ENCODE measurements around the gene TEX54. TPM values are rescaled to one million over a fixed set of nuclear protein-coding genes. Genes with fewer than 3 reads are reported as not detected.

Gene TEX54
- total and polyA plus RNA-seq, 2 of the 4 experiments (the other 2 are of a cell fraction): not detected

GRCh38 chr11:62856333-62856895 lies 23.8 kb upstream of the TEX54 start:
- H3K4me1 ChIP-seq (ENCODE audit: control insufficient read depth, insufficient read depth, low read length): peaks cover 2% of the 10 kb centered on the region; the same call in 1 of the 2 replicates
- H3K27ac ChIP-seq (ENCODE audit: insufficient read depth, low read length): peak overlapping the region; percentile 75
- peak overlapping the region; percentile 74 to 82 for H4K8ac ChIP-seq (ENCODE audit: low read depth in 2 of 2, low read length in 2 of 2)
- H3K56ac ChIP-seq (ENCODE audit: extremely low read depth, insufficient read depth, low read length): peak overlapping the region; percentile 83
- BruUV-seq (replicated peaks): TSS peak; percentile 91
- H4K5ac ChIP-seq (ENCODE audit: low read depth, low read length): peak overlapping the region; percentile 15
- peak overlapping the region; percentile 36; the same call in 1 of the 2 replicates for H3K18ac ChIP-seq (ENCODE audit: low read depth, low read length)
- no peak for DNase-seq
- no peaks in the 10 kb centered on the region for H3K9me3 ChIP-seq (ENCODE audit: control insufficient read depth, insufficient read depth, low read length)
- no peak overlapping the region for H2BK15ac ChIP-seq (ENCODE audit: low read depth, low read length)
- H3K9ac ChIP-seq (ENCODE audit: low read depth, low read length): peak overlapping the region; percentile 88
- peak overlapping the region; percentile 13; the same call in 1 of the 2 replicates for H2BK20ac ChIP-seq (ENCODE audit: low read depth, low read length)
- H3K27me3 ChIP-seq (ENCODE audit: control insufficient read depth, insufficient read depth, low read length): no peaks in the 10 kb centered on the region
- 0% methylated on average over 4 of the region's 20 CpGs; no CpG with 5 or more reads in 1 of the 2 experiments for WGBS, 2 experiments (ENCODE audit: extremely low coverage in 2 of 2, insufficient read length in 1 of 2)
- peak overlapping the region; percentile 90 for H2AK9ac ChIP-seq (replicated peaks; ENCODE audit: low read depth, low read length, poor library complexity)
- peaks cover 28% of the 10 kb centered on the region for H3K36me3 ChIP-seq (ENCODE audit: control insufficient read depth, insufficient read depth, low read length)
- peak overlapping the region; percentile 74 for H2BK120ac ChIP-seq (ENCODE audit: low read depth, low read length)
- peak overlapping the region; percentile 74 for H2BK5ac ChIP-seq (ENCODE audit: low read depth, low read length, poor library complexity, severe bottlenecking)
- peaks cover 20 to 49% of the 10 kb centered on the region in 2 experiments for H3K79me1 ChIP-seq (ENCODE audit: low read depth in 1 of 2, low read length in 2 of 2)
- ChIA-PET CTCF (interaction anchor here (0.5 to 1.9 kb wide), 3 partner anchors 25 to 461 kb away, joined by 3 to 6 read pairs (median 3); partner anchors contain the start of gene SLC3A2), POLR2A (ENCODE audit: unreplicated experiment) (interaction anchor here (0.6 to 2.5 kb wide), 3 partner anchors 15 to 129 kb away, joined by 4 to 14 read pairs (median 4); partner anchors contain the start of gene HNRNPUL2)
- peak overlapping the region; percentile 87 for H4K91ac ChIP-seq (ENCODE audit: insufficient read depth, low read depth, low read length)
- in situ Hi-C loops (cut with MboI; ENCODE audit: low sequenced_read_pairs) (loop anchor here (25.0 kb wide), 1 partner anchor 469 kb away; no protein-coding TSS in a partner anchor), intact Hi-C loops (cut with micrococcal nuclease) (no loop called here), dilution Hi-C loops (cut with HindIII; ENCODE audit: low sequenced_read_pairs, unreplicated experiment) (no loop called here)
- H2AK5ac ChIP-seq (ENCODE audit: low read depth, low read length): peak overlapping the region; percentile 62
- H2AFZ ChIP-seq (replicated peaks; ENCODE audit: low read length, poor library complexity): peak overlapping the region; percentile 94
- peak; percentile 3 for ATAC-seq (ENCODE audit: low read depth)
- H3K14ac ChIP-seq (replicated peaks; ENCODE audit: low read depth, low read length): peak overlapping the region; percentile 97
- H3K4me3 ChIP-seq (ENCODE audit: insufficient read depth, low read depth, low read length): peak overlapping the region; percentile 62
- H3K4ac ChIP-seq (ENCODE audit: low read depth, low read length): peak overlapping the region; percentile 91
- H3K23ac ChIP-seq (ENCODE audit: low read depth, low read length): peak overlapping the region; percentile 94
- peak overlapping the region; percentile 86 for H3K4me2 ChIP-seq (ENCODE audit: low read depth, low read length)
- H3K9me1 ChIP-seq (ENCODE audit: insufficient read depth, low read length): 0 out of 2 replicates have a peak, but pooled peaks cover 4% of the 10 kb centered on the region
- peaks cover 40% of the 10 kb centered on the region for H4K20me1 ChIP-seq (ENCODE audit: insufficient read depth, low read length)
- TF ChIP-seq POLR2A (IDR thresholded peaks at IDR 0.05; ENCODE audit: low read depth, low read length): no peak
- TF ChIP-seq SMC3 (IDR thresholded peaks at IDR 0.05; ENCODE audit: low read depth, low read length): no peak
- TF ChIP-seq MAZ (IDR thresholded peaks at IDR 0.05; ENCODE audit: borderline replicate concordance, low read depth, low read length): no peak
- TF ChIP-seq RCOR1 (IDR thresholded peaks at IDR 0.05; ENCODE audit: insufficient replicate concordance, low read length): no peak
- no peak for TF ChIP-seq CEBPB (IDR thresholded peaks at IDR 0.05; ENCODE audit: low read depth, low read length)
- TF ChIP-seq FOS (IDR thresholded peaks at IDR 0.05; ENCODE audit: low read depth, low read length): no peak
- TF ChIP-seq MAFK (IDR thresholded peaks at IDR 0.05; ENCODE audit: low read depth, low read length): no peak
- TF ChIP-seq BHLHE40 (IDR thresholded peaks at IDR 0.05; ENCODE audit: low read depth, low read length): no peak
- no peak for TF ChIP-seq RFX5 (IDR thresholded peaks at IDR 0.05; ENCODE audit: low read depth, low read length)
- TF ChIP-seq ELK1 (IDR thresholded peaks at IDR 0.05; ENCODE audit: borderline replicate concordance, low read depth, low read length): no peak
- TF ChIP-seq CTCF (conservative IDR thresholded peaks at IDR 0.05; ENCODE audit: low read depth, low read length): no peak
- TF ChIP-seq CHD1 (IDR thresholded peaks at IDR 0.05; ENCODE audit: low read depth, low read length): no peak
- TF ChIP-seq USF2 (IDR thresholded peaks at IDR 0.05; ENCODE audit: low read depth, low read length): no peak
- TF ChIP-seq NFE2L2 (IDR thresholded peaks at IDR 0.05; ENCODE audit: low read depth, low read length): no peak
- no peak for TF ChIP-seq MXI1 (IDR thresholded peaks at IDR 0.05; ENCODE audit: borderline replicate concordance, low read depth, low read length)
